ENCODE results near the gene C2orf81. TPM values are rescaled to one million over a fixed set of nuclear protein-coding genes. Genes with fewer than 3 reads are reported as not detected.

The C2orf81 gene
- total RNA-seq, 1 donor from 2014 or later = 7.9 TPM

DNA sequence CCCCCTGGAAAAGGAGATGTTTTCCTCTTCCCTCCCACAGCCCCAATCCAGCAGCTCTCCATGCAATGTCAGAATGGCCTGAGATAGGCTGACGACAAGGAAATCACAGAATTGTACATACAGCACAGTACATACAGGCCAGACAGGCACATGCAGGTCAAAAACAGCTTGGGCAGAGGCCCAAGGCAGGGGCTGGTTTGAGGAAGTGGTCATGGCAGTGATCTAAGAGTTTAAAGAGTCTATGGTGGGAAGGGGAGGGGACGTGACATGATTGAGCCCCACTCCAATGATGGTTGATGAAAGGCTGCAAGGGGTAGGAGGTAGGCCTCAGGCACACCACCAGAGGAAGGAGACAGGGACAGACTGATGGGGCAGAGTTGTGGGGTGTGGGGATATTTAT is 45.6 kb downstream of the C2orf81 start:
- DNase-seq (ENCODE audit: low read depth, low spot score) = no peak
- peaks cover 35% of the 10 kb centered on the region for H3K4me1 Mint-ChIP-seq

DNA sequence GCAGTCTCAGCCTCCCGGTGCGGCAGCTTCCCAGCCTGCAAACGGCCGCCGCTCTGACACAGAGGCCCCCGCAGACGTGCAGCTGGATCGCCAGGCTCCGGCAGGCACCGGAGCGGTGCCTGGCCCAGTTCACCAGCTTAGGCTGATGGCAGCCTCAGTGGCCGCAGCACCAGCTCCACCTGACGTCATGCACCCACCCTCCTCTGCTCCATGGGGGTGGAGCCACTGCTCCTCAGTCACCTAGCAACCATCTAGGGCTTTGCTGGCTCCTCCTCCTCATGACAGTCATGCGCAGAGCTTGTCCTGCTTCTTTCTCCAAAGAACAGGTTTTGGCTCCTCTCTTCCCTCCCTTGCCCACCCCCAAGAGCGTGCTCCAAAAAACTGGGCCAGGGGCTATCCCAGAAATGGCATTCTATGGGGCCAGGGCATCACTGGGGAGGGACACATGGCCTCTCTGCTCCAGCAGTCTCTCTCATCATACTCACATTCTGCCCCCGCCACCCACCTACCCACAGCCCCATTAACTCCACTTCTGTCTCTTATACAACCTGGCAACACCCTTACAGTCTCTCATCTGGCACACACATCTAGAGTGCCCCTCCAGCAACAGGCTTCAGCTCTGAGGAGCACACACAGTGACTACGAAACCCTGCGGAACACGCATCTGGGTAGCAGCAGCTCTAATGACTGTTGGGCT is 46.8 kb downstream of the C2orf81 start:
- Mint-ChIP-seq H3K9me3 (no peaks in the 10 kb centered on the region), H3K36me3 (ENCODE audit: low read depth) (peaks cover 6% of the 10 kb centered on the region), H3K27ac (ENCODE audit: unreplicated experiment) (peak overlapping the region; percentile 93), H3K4me1 (peaks cover 24% of the 10 kb centered on the region), H3K27me3 (ENCODE audit: low read depth) (no peaks in the 10 kb centered on the region), H3K4me3 (peak overlapping the region; percentile 84)
- TF ChIP-seq, protein P1, sequence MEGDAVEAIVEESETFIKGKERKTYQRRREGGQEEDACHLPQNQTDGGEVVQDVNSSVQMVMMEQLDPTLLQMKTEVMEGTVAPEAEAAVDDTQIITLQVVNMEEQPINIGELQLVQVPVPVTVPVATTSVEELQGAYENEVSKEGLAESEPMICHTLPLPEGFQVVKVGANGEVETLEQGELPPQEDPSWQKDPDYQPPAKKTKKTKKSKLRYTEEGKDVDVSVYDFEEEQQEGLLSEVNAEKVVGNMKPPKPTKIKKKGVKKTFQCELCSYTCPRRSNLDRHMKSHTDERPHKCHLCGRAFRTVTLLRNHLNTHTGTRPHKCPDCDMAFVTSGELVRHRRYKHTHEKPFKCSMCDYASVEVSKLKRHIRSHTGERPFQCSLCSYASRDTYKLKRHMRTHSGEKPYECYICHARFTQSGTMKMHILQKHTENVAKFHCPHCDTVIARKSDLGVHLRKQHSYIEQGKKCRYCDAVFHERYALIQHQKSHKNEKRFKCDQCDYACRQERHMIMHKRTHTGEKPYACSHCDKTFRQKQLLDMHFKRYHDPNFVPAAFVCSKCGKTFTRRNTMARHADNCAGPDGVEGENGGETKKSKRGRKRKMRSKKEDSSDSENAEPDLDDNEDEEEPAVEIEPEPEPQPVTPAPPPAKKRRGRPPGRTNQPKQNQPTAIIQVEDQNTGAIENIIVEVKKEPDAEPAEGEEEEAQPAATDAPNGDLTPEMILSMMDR (conservative IDR thresholded peaks at IDR 0.05) = no peak
- DNase-seq (ENCODE audit: low read depth, low spot score) = peak; percentile 55

More for the DNA sequence above, 45.6 kb downstream of the C2orf81 start:
- TF ChIP-seq, protein P1 (conservative IDR thresholded peaks at IDR 0.05) = no peak
- Mint-ChIP-seq H3K9me3 (no peaks in the 10 kb centered on the region), H3K27ac (ENCODE audit: unreplicated experiment) (no peak overlapping the region), H3K36me3 (ENCODE audit: low read depth) (no peaks in the 10 kb centered on the region), H3K27me3 (ENCODE audit: low read depth) (no peaks in the 10 kb centered on the region), H3K4me3 (no peak overlapping the region)

DNA sequence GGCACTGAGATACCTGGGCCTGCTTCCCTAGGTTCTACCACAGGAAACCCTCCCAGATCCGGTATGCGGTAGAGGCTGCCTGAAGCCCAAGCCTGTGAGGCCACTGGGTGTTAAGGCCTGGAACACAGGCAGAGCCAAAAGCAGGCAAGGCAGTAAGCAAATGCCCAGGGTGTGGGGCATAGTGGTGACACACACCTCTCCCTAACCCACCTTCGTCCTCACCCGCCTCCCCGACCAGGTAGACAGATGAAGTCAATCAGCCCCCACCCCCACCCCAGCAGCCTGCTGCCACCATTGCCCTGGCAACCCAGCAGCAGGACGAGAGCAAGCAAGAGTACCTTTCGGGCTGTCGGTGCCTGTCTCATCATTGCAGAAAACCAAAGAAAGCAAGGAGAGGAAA is 47.4 kb downstream of the C2orf81 start:
- no peaks in the 10 kb centered on the region for H3K9me3 Mint-ChIP-seq
- peak overlapping the region; percentile 84 for H3K4me3 Mint-ChIP-seq
- no peak for DNase-seq (ENCODE audit: low read depth, low spot score)
- H3K4me1 Mint-ChIP-seq = peaks cover 24% of the 10 kb centered on the region
- peak overlapping the region; percentile 93 for H3K27ac Mint-ChIP-seq (ENCODE audit: unreplicated experiment)
- peaks cover 6% of the 10 kb centered on the region for H3K36me3 Mint-ChIP-seq (ENCODE audit: low read depth)
- TF ChIP-seq, protein P1 (conservative IDR thresholded peaks at IDR 0.05) = no peak
- no peaks in the 10 kb centered on the region for H3K27me3 Mint-ChIP-seq (ENCODE audit: low read depth)

DNA sequence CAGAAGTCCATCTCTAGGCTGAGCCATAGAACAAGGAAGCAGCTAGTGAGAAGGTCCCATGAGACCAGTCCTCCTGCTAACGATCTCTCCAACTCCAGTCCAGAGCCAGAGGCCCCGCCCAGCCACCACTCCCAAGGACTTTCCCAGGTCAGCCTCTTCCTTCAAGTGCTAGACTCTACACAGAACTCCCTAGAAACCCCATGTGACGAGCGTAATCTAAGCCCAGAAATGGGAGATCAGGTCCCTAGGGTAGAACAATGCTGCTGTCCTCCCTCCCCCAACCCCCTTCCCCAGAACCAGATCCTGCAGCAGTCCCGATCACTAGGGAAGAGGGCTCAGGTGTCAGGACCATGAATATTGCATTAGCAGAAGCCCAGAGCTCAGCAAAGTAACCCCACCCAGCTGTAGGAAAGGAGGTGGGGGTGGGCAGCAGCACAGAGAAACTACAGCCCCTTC is 48.2 kb downstream of the C2orf81 start:
- no peaks in the 10 kb centered on the region for H3K9me3 Mint-ChIP-seq
- no peak for DNase-seq (ENCODE audit: low read depth, low spot score)
- H3K36me3 Mint-ChIP-seq (ENCODE audit: low read depth) = peaks cover 6% of the 10 kb centered on the region
- H3K27me3 Mint-ChIP-seq (ENCODE audit: low read depth) = no peaks in the 10 kb centered on the region
- peak overlapping the region; percentile 81 for H3K27ac Mint-ChIP-seq (ENCODE audit: unreplicated experiment)
- TF ChIP-seq, protein P1 (conservative IDR thresholded peaks at IDR 0.05) = no peak
- peaks cover 24% of the 10 kb centered on the region for H3K4me1 Mint-ChIP-seq
- H3K4me3 Mint-ChIP-seq = peak overlapping the region; percentile 80

DNA sequence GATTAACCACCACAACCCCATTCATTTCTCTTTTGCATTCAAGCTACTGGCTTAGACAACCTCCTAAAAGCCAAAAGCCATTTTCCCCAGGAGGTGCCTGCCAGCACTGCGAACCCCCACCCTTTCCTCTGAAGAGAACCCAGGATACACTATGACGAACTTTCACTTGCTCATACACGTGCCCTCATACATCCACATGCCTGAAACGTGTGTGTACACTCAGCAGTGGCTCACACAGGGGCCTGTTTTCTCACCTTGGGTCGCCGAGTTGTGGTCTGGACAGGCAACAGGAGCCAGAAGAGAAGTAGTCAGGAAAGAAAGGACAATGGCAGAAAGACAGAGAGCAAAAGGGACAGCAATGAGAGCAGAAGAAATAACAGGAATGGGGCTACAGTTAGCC is 48.7 kb downstream of the C2orf81 start:
- peak overlapping the region; percentile 80 for H3K4me3 Mint-ChIP-seq
- H3K27me3 Mint-ChIP-seq (ENCODE audit: low read depth) = no peaks in the 10 kb centered on the region
- TF ChIP-seq, protein P1 (conservative IDR thresholded peaks at IDR 0.05) = no peak
- H3K27ac Mint-ChIP-seq (ENCODE audit: unreplicated experiment) = peak overlapping the region; percentile 81
- no peaks in the 10 kb centered on the region for H3K9me3 Mint-ChIP-seq
- H3K4me1 Mint-ChIP-seq = peaks cover 24% of the 10 kb centered on the region
- H3K36me3 Mint-ChIP-seq (ENCODE audit: low read depth) = peaks cover 6% of the 10 kb centered on the region
- no peak for DNase-seq (ENCODE audit: low read depth, low spot score)
